Sigmoid colon (tissue), 4 donors: ENCODE data around the gene UTS2.

Experiments
- EP300 ChIP-seq, 4 donors: sonication (generic); formaldehyde crosslinking; IDR thresholded peaks; one replicate each; pipeline ENCODE4 v1.6.1; 2017; ENCODE audit warnings: antibody characterized with exemption in 4 of 4
- POLR2A ChIP-seq, 2 donors: fragments of 450-650 bp; IDR thresholded peaks; one replicate each; pipeline ENCODE4 v1.6.1; 2016; ENCODE audit warnings: antibody characterized with exemption in 2 of 2, mild to moderate bottlenecking in 2 of 2, moderate library complexity in 2 of 2
- POLR2AphosphoS5 ChIP-seq, 4 donors: sonication (generic); formaldehyde crosslinking; IDR thresholded peaks; one replicate each; pipeline ENCODE4 v1.6.1; 2017; ENCODE audit warnings: antibody characterized with exemption in 4 of 4
- TF ChIP-seq, protein P1 (sequence below), 4 experiments: fragments of 450-650 bp in 3 of 4; fragments of 200-600 bp in 1 of 4; IDR thresholded peaks; one replicate each; pipeline ENCODE4 v1.5.1; 2016 to 2019; ENCODE audit warnings: antibody characterized with exemption in 4 of 4, mild to moderate bottlenecking in 3 of 4, moderate library complexity in 2 of 4

DNA sequence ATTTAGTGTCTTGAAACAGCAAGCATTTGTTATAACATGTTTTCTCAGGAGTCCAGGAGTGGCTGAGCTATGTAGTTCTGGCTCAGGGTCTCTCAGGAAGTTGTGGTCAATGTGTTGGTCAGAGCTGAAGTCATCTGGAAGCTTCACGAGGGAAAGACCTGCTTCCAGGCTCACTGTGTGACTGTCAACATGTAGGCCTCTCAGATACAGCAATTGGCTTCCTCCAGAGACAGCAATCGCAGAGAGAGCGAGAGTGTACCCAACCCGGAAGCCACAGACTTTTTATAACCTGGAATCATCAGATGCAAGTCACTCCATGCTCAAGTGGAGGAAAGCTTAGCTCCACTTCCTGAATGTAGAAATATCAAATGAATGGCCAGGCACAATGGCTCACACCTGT lies 46.9 kb upstream of the UTS2 start:
- TF ChIP-seq, protein P1, sequence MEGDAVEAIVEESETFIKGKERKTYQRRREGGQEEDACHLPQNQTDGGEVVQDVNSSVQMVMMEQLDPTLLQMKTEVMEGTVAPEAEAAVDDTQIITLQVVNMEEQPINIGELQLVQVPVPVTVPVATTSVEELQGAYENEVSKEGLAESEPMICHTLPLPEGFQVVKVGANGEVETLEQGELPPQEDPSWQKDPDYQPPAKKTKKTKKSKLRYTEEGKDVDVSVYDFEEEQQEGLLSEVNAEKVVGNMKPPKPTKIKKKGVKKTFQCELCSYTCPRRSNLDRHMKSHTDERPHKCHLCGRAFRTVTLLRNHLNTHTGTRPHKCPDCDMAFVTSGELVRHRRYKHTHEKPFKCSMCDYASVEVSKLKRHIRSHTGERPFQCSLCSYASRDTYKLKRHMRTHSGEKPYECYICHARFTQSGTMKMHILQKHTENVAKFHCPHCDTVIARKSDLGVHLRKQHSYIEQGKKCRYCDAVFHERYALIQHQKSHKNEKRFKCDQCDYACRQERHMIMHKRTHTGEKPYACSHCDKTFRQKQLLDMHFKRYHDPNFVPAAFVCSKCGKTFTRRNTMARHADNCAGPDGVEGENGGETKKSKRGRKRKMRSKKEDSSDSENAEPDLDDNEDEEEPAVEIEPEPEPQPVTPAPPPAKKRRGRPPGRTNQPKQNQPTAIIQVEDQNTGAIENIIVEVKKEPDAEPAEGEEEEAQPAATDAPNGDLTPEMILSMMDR (IDR thresholded peaks at IDR 0.05) = no peak
- TF ChIP-seq POLR2AphosphoS5 (IDR thresholded peaks at IDR 0.05) = no peak
- TF ChIP-seq EP300 (IDR thresholded peaks at IDR 0.05) = no peak
- no peak for TF ChIP-seq POLR2A (IDR thresholded peaks at IDR 0.05)
